Measurements from ENCODE around the gene AR. TPM values are rescaled to one million over a fixed set of nuclear protein-coding genes. Genes with fewer than 3 reads are reported as not detected.

AR gene
- total RNA-seq, 1 donor from 2014 or later = under 0.01 TPM

DNA sequence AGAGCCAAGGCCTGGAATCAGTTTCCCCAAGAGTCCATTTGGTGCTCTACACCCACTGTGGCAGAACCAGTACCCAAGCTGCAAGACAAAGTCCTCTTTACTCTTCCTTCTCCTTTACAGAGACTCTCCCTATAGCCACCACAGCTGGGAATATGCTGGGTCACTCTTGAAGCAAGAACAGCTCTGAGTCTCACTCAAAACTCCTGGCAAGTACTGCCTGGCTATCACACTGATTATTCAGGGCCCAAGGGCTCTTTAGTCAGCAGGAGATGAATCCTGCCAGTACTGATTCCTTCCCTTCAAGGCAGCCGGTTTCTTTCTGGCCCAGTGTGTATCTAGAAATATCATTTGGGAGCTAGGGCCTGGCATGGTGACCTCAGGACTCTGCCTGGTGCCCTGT, 130.9 kb downstream of the AR start:
- Histone ChIP-seq H3K27me3 (ENCODE audit: control insufficient read depth, insufficient read depth, low read length) (no peaks in the 10 kb centered on the region), H3K4me3 (ENCODE audit: low read depth, low read length) (no peak overlapping the region), H3K36me3 (ENCODE audit: control insufficient read depth, insufficient read depth, low read length) (no peaks in the 10 kb centered on the region)
- TF ChIP-seq, protein P1, sequence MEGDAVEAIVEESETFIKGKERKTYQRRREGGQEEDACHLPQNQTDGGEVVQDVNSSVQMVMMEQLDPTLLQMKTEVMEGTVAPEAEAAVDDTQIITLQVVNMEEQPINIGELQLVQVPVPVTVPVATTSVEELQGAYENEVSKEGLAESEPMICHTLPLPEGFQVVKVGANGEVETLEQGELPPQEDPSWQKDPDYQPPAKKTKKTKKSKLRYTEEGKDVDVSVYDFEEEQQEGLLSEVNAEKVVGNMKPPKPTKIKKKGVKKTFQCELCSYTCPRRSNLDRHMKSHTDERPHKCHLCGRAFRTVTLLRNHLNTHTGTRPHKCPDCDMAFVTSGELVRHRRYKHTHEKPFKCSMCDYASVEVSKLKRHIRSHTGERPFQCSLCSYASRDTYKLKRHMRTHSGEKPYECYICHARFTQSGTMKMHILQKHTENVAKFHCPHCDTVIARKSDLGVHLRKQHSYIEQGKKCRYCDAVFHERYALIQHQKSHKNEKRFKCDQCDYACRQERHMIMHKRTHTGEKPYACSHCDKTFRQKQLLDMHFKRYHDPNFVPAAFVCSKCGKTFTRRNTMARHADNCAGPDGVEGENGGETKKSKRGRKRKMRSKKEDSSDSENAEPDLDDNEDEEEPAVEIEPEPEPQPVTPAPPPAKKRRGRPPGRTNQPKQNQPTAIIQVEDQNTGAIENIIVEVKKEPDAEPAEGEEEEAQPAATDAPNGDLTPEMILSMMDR (IDR thresholded peaks at IDR 0.05; ENCODE audit: insufficient read depth, low read length, severe bottlenecking) = no peak
- DNase-seq (ENCODE audit: low read depth) = no peak
- no peak for FAIRE-seq

- FAIRE-seq (no peak), DNase-seq (ENCODE audit: low read depth) (no peak)
- H3K36me3 ChIP-seq (ENCODE audit: control insufficient read depth, insufficient read depth, low read length) = no peaks in the 10 kb centered on the region
- no peak overlapping the region for H3K4me3 ChIP-seq (ENCODE audit: low read depth, low read length)
- no peaks in the 10 kb centered on the region for H3K27me3 ChIP-seq (ENCODE audit: control insufficient read depth, insufficient read depth, low read length)
- TF ChIP-seq, protein P1 (IDR thresholded peaks at IDR 0.05; ENCODE audit: insufficient read depth, low read length, severe bottlenecking) = no peak
Measured at GRCh38 chrX:67684136-67684535, 140.3 kb downstream of the AR start.

DNA sequence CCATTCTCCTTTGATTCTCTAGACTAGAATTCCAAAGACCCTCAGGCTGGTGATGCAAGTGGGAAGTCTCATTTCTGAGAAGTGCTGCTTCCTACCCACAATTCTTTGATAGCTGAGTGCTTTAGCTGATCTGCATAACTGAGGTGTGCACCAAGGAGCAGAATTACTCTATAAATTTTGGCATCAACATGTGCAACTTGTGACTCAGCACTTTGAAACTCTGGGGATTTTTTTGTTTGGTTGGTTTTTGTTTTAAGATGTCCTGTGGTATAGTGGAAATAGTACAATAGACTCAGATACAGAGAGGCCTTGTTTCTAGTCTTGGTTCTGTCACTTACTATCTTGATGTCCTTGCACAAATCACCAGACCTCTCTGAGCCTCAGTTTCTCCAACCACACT, 148.4 kb downstream of the AR start:
- Histone ChIP-seq H3K4me3 (ENCODE audit: low read depth, low read length) (no peak overlapping the region), H3K36me3 (ENCODE audit: control insufficient read depth, insufficient read depth, low read length) (no peaks in the 10 kb centered on the region), H3K27me3 (ENCODE audit: control insufficient read depth, insufficient read depth, low read length) (no peaks in the 10 kb centered on the region)
- FAIRE-seq (no peak), DNase-seq (ENCODE audit: low read depth) (peak; percentile 41)
- TF ChIP-seq, protein P1 (IDR thresholded peaks at IDR 0.05; ENCODE audit: insufficient read depth, low read length, severe bottlenecking) = no peak

GRCh38 chrX:67693928-67694327, 150.1 kb downstream of the AR start:
- Histone ChIP-seq H3K27me3 (ENCODE audit: control insufficient read depth, insufficient read depth, low read length) (no peaks in the 10 kb centered on the region), H3K4me3 (ENCODE audit: low read depth, low read length) (no peak overlapping the region), H3K36me3 (ENCODE audit: control insufficient read depth, insufficient read depth, low read length) (no peaks in the 10 kb centered on the region)
- no peak for FAIRE-seq
- peak; percentile 41 for DNase-seq (ENCODE audit: low read depth)
- TF ChIP-seq, protein P1 (IDR thresholded peaks at IDR 0.05; ENCODE audit: insufficient read depth, low read length, severe bottlenecking) = no peak

DNA sequence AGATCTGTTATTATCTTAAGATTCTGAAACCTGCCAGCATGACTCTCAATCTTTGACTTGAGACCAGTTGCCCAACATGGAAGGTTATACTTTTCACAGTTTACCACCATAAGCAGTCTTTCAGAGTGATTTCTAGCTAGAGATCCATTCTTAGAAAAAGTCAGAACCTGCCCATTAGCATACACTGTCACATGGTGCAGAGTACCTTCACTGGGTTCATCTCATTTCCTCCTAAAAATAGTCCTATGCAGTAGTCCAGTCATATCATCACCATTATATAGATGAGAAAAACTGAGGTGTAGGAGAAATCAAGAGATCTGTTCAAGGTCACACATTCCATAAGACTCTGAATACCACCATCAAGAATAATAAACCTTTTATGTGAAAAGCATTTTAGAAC, 153.6 kb downstream of the AR start:
- DNase-seq (ENCODE audit: low read depth) (no peak), FAIRE-seq (no peak)
- TF ChIP-seq, protein P1 (IDR thresholded peaks at IDR 0.05; ENCODE audit: insufficient read depth, low read length, severe bottlenecking) = no peak
- no peaks in the 10 kb centered on the region for H3K36me3 ChIP-seq (ENCODE audit: control insufficient read depth, insufficient read depth, low read length)
- H3K4me3 ChIP-seq (ENCODE audit: low read depth, low read length) = no peak overlapping the region
- no peaks in the 10 kb centered on the region for H3K27me3 ChIP-seq (ENCODE audit: control insufficient read depth, insufficient read depth, low read length)

DNA sequence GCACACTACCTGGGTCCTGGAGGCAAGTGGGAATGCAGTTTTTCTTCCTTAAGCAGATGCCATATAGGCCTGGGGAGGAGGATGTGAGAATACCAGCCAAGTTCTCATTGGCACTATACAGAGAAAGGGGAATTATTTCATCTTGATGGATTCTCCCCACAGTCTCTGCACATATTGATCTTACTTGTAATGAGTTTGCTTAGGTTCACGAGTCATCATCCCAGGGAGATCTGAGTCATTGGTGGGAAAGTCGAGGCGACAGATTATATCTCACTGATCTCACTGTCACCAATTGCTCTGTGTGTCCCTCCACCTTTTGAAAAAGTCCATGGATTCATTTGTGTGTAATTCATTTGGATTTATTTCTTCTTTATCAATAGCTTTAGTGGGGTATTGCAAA, 156.8 kb downstream of the AR start:
- TF ChIP-seq, protein P1 (IDR thresholded peaks at IDR 0.05; ENCODE audit: insufficient read depth, low read length, severe bottlenecking) = no peak
- Histone ChIP-seq H3K36me3 (ENCODE audit: control insufficient read depth, insufficient read depth, low read length) (no peaks in the 10 kb centered on the region), H3K4me3 (ENCODE audit: low read depth, low read length) (no peak overlapping the region), H3K27me3 (ENCODE audit: control insufficient read depth, insufficient read depth, low read length) (no peaks in the 10 kb centered on the region)
- DNase-seq (ENCODE audit: low read depth) = peak; percentile 13
- FAIRE-seq = no peak
